ENCODE results near the gene ENO1.

DNA sequence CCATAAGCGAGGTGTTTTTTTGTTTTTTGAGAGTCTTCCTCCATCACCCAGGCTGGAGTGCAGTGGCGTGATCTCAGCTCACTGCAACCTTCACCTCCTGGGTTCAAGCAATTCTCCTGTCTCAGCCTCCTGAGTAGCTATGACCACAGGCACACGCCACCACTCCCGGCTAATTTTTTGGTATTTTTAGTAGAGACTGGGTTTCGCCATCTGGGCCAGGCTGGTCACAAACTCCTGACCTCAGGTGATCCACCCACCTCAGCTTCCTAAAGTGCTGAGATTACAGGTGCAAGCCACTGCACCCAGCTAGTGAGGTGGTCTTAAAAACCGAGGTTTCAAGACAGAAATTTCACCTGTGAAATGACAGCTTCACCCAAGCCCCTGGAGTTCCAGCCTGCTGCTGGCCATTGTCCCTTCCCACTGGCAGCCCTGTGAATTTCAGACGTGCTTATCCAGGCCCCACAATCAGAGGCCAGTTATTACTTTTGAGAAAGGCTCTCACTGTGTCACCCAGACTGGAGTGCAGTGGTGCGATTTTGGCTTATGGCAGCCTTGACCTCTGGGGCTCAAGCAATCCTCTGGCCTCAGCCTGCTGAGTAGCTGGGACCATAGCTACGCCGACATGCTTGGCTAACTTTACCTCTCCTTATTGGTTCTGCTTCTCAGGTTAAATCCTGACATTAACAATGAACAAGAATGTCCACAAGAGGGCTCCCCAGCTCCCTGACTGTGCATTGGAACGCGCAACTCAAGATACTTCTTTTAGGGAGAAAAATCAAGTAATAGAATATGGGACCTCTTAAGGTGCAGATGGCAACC is 19.4 kb downstream of the ENO1 start:
- TF ChIP-seq, protein P1, sequence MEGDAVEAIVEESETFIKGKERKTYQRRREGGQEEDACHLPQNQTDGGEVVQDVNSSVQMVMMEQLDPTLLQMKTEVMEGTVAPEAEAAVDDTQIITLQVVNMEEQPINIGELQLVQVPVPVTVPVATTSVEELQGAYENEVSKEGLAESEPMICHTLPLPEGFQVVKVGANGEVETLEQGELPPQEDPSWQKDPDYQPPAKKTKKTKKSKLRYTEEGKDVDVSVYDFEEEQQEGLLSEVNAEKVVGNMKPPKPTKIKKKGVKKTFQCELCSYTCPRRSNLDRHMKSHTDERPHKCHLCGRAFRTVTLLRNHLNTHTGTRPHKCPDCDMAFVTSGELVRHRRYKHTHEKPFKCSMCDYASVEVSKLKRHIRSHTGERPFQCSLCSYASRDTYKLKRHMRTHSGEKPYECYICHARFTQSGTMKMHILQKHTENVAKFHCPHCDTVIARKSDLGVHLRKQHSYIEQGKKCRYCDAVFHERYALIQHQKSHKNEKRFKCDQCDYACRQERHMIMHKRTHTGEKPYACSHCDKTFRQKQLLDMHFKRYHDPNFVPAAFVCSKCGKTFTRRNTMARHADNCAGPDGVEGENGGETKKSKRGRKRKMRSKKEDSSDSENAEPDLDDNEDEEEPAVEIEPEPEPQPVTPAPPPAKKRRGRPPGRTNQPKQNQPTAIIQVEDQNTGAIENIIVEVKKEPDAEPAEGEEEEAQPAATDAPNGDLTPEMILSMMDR (IDR thresholded peaks at IDR 0.05; ENCODE audit: low read depth, low read length): peak; percentile 65
- TF ChIP-seq POLR2A (IDR thresholded peaks at IDR 0.05; ENCODE audit: extremely low read depth, insufficient read length): no peak
